Erythroblast (primary cell): Measurements from ENCODE around the gene FCHSD2.

ENCODE experiments used
- GATA1 ChIP-seq: IDR thresholded peaks from 2 replicates; pipeline ENCODE4 v1.6.1; 2011; ENCODE audit warnings: low read depth, mild to moderate bottlenecking, control low read depth, low read length, moderate library complexity
- POLR2A ChIP-seq: IDR thresholded peaks from 2 replicates; pipeline ENCODE4 v1.6.1; 2011; ENCODE audit warnings: mild to moderate bottlenecking, low read length

- TF ChIP-seq POLR2A (no peak), GATA1 (no peak)
These were observed 167.5 kb downstream of the FCHSD2 start for GRCh38 chr11:72974487-72975205.
